Loucy (cell line): Measurements from ENCODE around the gene EXD3.

ENCODE experiments used
- EZH2phosphoT487 ChIP-seq: fragments of 200-600 bp; IDR thresholded peaks from 2 replicates; pipeline ENCODE4 v1.6.1; 2018; ENCODE audit warnings: antibody characterized with exemption, mild to moderate bottlenecking, moderate library complexity, borderline replicate concordance
- TF ChIP-seq, protein P1 (sequence below): fragments of 200-600 bp; sonication (generic); conservative IDR thresholded peaks from 2 replicates; pipeline ENCODE4 v1.5.1; 2014; ENCODE audit warnings: mild to moderate bottlenecking, antibody characterized with exemption, low read length

DNA sequence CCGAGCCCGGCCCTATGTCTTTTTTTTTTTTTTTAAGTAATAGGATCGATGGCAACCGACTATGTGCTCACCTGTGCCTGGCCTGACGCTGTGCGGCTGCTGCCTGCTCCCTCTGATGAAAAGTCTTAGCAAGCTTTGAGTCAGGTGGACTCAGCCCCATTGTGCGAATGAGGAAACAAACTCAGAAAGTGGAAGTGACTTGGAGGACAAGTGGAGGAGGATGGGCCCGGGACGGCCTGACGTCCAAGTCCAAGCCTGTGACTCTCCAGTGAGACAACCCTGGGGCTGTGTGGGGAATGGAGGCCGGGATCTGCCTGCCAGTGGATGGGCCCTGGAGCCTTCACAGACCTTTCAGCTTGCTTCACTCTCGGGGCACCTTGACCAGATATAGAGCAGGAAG, 57.9 kb downstream of the EXD3 start:
- TF ChIP-seq, protein P1, sequence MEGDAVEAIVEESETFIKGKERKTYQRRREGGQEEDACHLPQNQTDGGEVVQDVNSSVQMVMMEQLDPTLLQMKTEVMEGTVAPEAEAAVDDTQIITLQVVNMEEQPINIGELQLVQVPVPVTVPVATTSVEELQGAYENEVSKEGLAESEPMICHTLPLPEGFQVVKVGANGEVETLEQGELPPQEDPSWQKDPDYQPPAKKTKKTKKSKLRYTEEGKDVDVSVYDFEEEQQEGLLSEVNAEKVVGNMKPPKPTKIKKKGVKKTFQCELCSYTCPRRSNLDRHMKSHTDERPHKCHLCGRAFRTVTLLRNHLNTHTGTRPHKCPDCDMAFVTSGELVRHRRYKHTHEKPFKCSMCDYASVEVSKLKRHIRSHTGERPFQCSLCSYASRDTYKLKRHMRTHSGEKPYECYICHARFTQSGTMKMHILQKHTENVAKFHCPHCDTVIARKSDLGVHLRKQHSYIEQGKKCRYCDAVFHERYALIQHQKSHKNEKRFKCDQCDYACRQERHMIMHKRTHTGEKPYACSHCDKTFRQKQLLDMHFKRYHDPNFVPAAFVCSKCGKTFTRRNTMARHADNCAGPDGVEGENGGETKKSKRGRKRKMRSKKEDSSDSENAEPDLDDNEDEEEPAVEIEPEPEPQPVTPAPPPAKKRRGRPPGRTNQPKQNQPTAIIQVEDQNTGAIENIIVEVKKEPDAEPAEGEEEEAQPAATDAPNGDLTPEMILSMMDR = no peak
- no peak for TF ChIP-seq EZH2phosphoT487
